Heart left ventricle (tissue), 16 donors: ENCODE data around the gene NFE2L3. TPM values are rescaled to one million over a fixed set of nuclear protein-coding genes. Genes with fewer than 3 reads are reported as not detected.

Experiments used
- ATAC-seq, 4 donors: fragments of 200-7000 bp; cut with Tn5 transposase; one replicate each; pipeline ENCODE4 v1.9.1; 2020 to 2022; ENCODE audit warnings: moderate library complexity in 4 of 4, mild to moderate bottlenecking in 3 of 4, moderate number of reproducible peaks in 1 of 4
- DNase-seq, 5 donors: peaks; one replicate each; pipeline ENCODE4 v3.0.0-alpha.2; 2020
- H3K27ac ChIP-seq, 12 donors: fragments of 200-600 bp; sonication (generic) in 4 of 12; one replicate each; pipeline versions ENCODE4 v1.5.0 to v1.8.0; 2016 to 2022; ENCODE audit warnings: mild to moderate bottlenecking in 2 of 12
- H3K27me3 ChIP-seq, 9 donors: fragments of 200-600 bp; sonication (generic) in 2 of 9; one replicate each; pipeline versions ENCODE4 v1.5.1 to v1.8.0; 2016 to 2022; ENCODE audit warnings: mild to moderate bottlenecking in 3 of 9
- H3K36me3 ChIP-seq, 9 donors: fragments of 200-600 bp; sonication (generic) in 2 of 9; one replicate each; pipeline versions ENCODE4 v1.5.0 to v1.8.0; 2018 to 2022; ENCODE audit warnings: mild to moderate bottlenecking in 2 of 9
- H3K4me1 ChIP-seq, 12 donors: fragments of 200-600 bp; sonication (generic) in 4 of 12; one replicate each; pipeline versions ENCODE4 v1.5.0 to v1.8.0; 2016 to 2022; ENCODE audit warnings: mild to moderate bottlenecking in 3 of 12
- H3K4me3 ChIP-seq, 12 donors: fragments of 200-600 bp; sonication (generic) in 4 of 12; one replicate each; pipeline versions ENCODE4 v1.5.0 to v1.8.0; 2017 to 2022; ENCODE audit warnings: mild to moderate bottlenecking in 9 of 12, moderate library complexity in 4 of 12
- H3K9me3 ChIP-seq, 12 donors: fragments of 200-600 bp; sonication (generic) in 4 of 12; one replicate each; pipeline versions ENCODE4 v1.5.0 to v1.8.0; 2016 to 2022; ENCODE audit warnings: mild to moderate bottlenecking in 1 of 12
- CTCF ChIP-seq, 12 donors: fragments of 200-600 bp; sonication (generic) in 4 of 12; IDR thresholded peaks; one replicate each; pipeline versions ENCODE4 v1.5.0 to v1.8.0; 2018 to 2022; ENCODE audit warnings: antibody characterized with exemption in 12 of 12, mild to moderate bottlenecking in 5 of 12
- POLR2A ChIP-seq, 2 donors: fragments of 450-650 bp; IDR thresholded peaks; one replicate each; pipeline ENCODE4 v1.6.1; 2017; ENCODE audit warnings: antibody characterized with exemption in 2 of 2, mild to moderate bottlenecking in 2 of 2, moderate library complexity in 2 of 2
- WGBS, 4 donors: extraction: QIAGEN DNeasy Blood & Tissue Kit in 2 of 4; methylation state at CpG; one replicate each; pipeline versions ENCODE4 v1.1.5 to v1.1.7; 2013 to 2018; 5-methylcytosine and 5-hydroxymethylcytosine counted together
- intact Hi-C, 10 donors: fragments of 100-400 bp; cut with DNase I; formaldehyde crosslinking; loops; one replicate each; pipeline versions ENCODE4 v1.11.1 to v1.14.2; 2022
- polyA plus RNA-seq, 2 donors: library from polyadenylated mRNA; stranded (reverse); fragments of 200-250 nt; gene quantifications; one replicate each; pipeline ENCODE4 v1.2.3, GENCODE V29; 2013
- total RNA-seq, 9 donors: library from RNA; depleted of rRNA in 2 of 9; stranded (reverse); fragments of >200 nt in 2 of 9; fragmentation: NEBNext Ultra II Directional in 3 of 9; extraction: Animal tissue kit (Norgen Biotek cat#: 25700) in 3 of 9; gene quantifications; one replicate each; pipeline versions ENCODE4 v1.1.0 to v1.2.4, GENCODE V29; 2016 to 2023
- donor health status: ischemic (EF 13 %, LVEDD 7.1; RV severe dilation, severe dysfunction).
- donor health status: healthy with polysubstance abuse.
- donor health status: DM: no; HTN: yes; CAD: no.
- donor health status: DM: no; HTN: no; CAD: no.
- donor health status: ischemic (EF 25% LVEDD 6.9; RV normal size, moderate dysfunction).
- donor health status: ischemic (EF 25% LVEDD 5.7; RV mildly dilated, moderate dysfunction).
- donor health status: healthy.
- donor health status: DM: yes; HTN: yes; CAD: no.
- donor health status: ischemic (EF 35%, LVEDD 5.7; RV mildly dilated, moderate dysfunction).
- donor health status: nonischemic (EF 11% LVEDD 7.7; RV severe dilation, severe dysfunction).
- donor health status: DM: yes; HTN: yes; CAD: no.
- donor health status: PGD.
- donor health status: ischemic (EF 29% LVEDD 5.4; RV normal size, mild dysfunction).
- donor health status: nonischemic (EF 23%, LVEDD 6.1; RV moderate dilation, normal function).

NFE2L3 gene
- total and polyA plus RNA-seq, 11 donors, result 0.75 to 5.6 (median 1.8) TPM

- intact Hi-C loops, result loop anchor here in 5 of 10 donors (10.0 kb wide), 3 partner anchors 157 to 1083 kb away; partner anchors contain the start of gene CYCS (in 1 of the 5)
- WGBS, 4 donors, result 61 to 73% (median 64%) methylated on average over 5 of the region's 5 CpGs
- no peak for ATAC-seq
Measured at GRCh38 chr7:26208040-26208439, 56.0 kb downstream of the NFE2L3 start.

GRCh38 chr7:26212921-26213718 is 61.1 kb downstream of the NFE2L3 start:
- TF ChIP-seq CTCF (IDR thresholded peaks at IDR 0.05) (no peak), POLR2A (IDR thresholded peaks at IDR 0.05) (no peak)
- no peak for ATAC-seq
- intact Hi-C loops, result no loop called here

More at GRCh38 chr7:26208040-26208439, 56.0 kb downstream of the NFE2L3 start:
- H3K36me3 ChIP-seq, result peaks cover 2 to 81% (median 76%) of the 10 kb centered on the region in 9 donors
- DNase-seq, result no peak
- TF ChIP-seq POLR2A (IDR thresholded peaks at IDR 0.05) (no peak), CTCF (IDR thresholded peaks at IDR 0.05) (no peak)
- no peak overlapping the region for H3K27ac ChIP-seq
- peaks cover 0 to 40% (median 20%) of the 10 kb centered on the region in 12 donors for H3K4me1 ChIP-seq
- no peaks in the 10 kb centered on the region for H3K27me3 ChIP-seq
- no peaks in the 10 kb centered on the region for H3K9me3 ChIP-seq
- no peak overlapping the region for H3K4me3 ChIP-seq

GRCh38 chr7:26213807-26214515 is 62.0 kb downstream of the NFE2L3 start:
- intact Hi-C loops, result no loop called here
- Histone ChIP-seq H3K27me3 (no peaks in the 10 kb centered on the region), H3K4me1 (peaks cover 0 to 5% (median 0%) of the 10 kb centered on the region in 12 donors), H3K9me3 (no peaks in the 10 kb centered on the region), H3K27ac (no peak overlapping the region), H3K36me3 (peaks cover 0 to 50% (median 42%) of the 10 kb centered on the region in 9 donors), H3K4me3 (no peak overlapping the region)
- TF ChIP-seq POLR2A (IDR thresholded peaks at IDR 0.05) (no peak), CTCF (IDR thresholded peaks at IDR 0.05) (no peak)
- DNase-seq (no peak), ATAC-seq (no peak)
- WGBS, 4 donors, result 82 to 89% (median 86%) methylated on average over 5 of the region's 5 CpGs

More at GRCh38 chr7:26212921-26213718, 61.1 kb downstream of the NFE2L3 start:
- Histone ChIP-seq H3K27ac (no peak overlapping the region), H3K4me1 (peaks cover 0 to 7% (median 0%) of the 10 kb centered on the region in 12 donors), H3K36me3 (peaks cover 2 to 58% (median 50%) of the 10 kb centered on the region in 9 donors), H3K9me3 (no peaks in the 10 kb centered on the region), H3K27me3 (no peaks in the 10 kb centered on the region), H3K4me3 (no peak overlapping the region)
- no peak for DNase-seq
- WGBS, 4 donors, result 94 to 96% (median 96%) methylated on average over 2 of the region's 2 CpGs

- 75 to 85% (median 83%) methylated on average over 2 of the region's 2 CpGs for WGBS, 4 donors
- no peak overlapping the region for H3K4me3 ChIP-seq
- intact Hi-C loops, result no loop called here
- H3K4me1 ChIP-seq, result no peaks in the 10 kb centered on the region
- no peak for TF ChIP-seq CTCF (IDR thresholded peaks at IDR 0.05)
- TF ChIP-seq POLR2A (IDR thresholded peaks at IDR 0.05), result no peak
- no peaks in the 10 kb centered on the region for H3K27me3 ChIP-seq
- no peaks in the 10 kb centered on the region for H3K9me3 ChIP-seq
- no peak overlapping the region for H3K27ac ChIP-seq
- H3K36me3 ChIP-seq, result peaks cover 0 to 29% (median 21%) of the 10 kb centered on the region in 9 donors
- ATAC-seq, result no peak
- no peak for DNase-seq
Measured at GRCh38 chr7:26216049-26216448, 64.1 kb downstream of the NFE2L3 start.
